ENCODE results near the gene CLIP1. TPM values are rescaled to one million over a fixed set of nuclear protein-coding genes. Genes with fewer than 3 reads are reported as not detected.
"Not testable (repeated sequence)": the region's sequence is repeated elsewhere in the genome, so short reads cannot be mapped to it uniquely, and the experiment has no call there.

CLIP1 gene
- total RNA-seq, 4 donors from 2014 or later, result 55.7 to 167 (median 86.0) TPM

DNA sequence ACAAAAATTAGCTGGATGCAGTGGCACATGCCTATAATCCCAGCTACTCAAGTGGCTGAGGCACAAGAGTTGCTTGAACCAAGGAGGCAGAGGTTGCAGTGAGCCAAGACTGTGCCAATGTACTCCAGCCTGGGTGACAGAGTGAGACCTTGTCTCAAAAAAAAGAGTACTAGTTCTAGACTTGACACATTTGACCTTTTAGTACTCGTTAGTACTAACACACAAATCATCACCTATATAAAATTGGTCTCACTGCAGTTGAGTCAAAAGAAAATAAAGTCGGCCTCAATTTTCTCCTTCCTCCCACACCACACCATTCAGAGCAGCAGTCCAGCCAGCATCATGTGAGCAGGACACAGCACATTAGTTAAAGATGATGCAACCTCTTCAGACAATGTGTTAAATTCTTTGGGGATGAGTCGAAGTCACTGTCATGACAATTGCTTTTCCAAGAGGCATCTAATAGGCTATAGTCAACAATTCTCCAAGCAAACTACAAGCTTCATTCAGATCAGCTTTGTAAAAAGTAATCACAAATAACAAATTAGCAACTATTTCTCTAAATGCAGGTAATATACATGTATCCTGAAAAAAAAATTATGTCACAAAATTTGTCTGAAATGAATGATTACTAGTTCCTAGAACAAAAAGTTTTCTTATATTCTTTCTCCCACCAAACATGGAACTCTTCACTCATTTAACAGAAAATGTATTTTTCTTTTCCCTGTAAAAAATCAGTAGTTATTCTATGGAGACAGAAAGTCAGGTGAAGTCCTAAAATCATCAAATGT, 55.6 kb downstream of the CLIP1 start:
- H3K36me3 ChIP-seq, result peaks cover 0 to 14% (median 0%) of the 10 kb centered on the region in 3 donors
- no peak overlapping the region for H3K4me3 ChIP-seq
- H3K9me3 ChIP-seq, result no peaks in the 10 kb centered on the region
- TF ChIP-seq, protein P1, sequence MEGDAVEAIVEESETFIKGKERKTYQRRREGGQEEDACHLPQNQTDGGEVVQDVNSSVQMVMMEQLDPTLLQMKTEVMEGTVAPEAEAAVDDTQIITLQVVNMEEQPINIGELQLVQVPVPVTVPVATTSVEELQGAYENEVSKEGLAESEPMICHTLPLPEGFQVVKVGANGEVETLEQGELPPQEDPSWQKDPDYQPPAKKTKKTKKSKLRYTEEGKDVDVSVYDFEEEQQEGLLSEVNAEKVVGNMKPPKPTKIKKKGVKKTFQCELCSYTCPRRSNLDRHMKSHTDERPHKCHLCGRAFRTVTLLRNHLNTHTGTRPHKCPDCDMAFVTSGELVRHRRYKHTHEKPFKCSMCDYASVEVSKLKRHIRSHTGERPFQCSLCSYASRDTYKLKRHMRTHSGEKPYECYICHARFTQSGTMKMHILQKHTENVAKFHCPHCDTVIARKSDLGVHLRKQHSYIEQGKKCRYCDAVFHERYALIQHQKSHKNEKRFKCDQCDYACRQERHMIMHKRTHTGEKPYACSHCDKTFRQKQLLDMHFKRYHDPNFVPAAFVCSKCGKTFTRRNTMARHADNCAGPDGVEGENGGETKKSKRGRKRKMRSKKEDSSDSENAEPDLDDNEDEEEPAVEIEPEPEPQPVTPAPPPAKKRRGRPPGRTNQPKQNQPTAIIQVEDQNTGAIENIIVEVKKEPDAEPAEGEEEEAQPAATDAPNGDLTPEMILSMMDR (IDR thresholded peaks at IDR 0.05), result no peak
- TF ChIP-seq POLR2A (IDR thresholded peaks at IDR 0.05), result no peak
- peaks cover 0 to 10% (median 0%) of the 10 kb centered on the region in 4 donors for H3K4me1 ChIP-seq
- peak in 1 of 3 donors; percentile 60 for DNase-seq
- no peaks in the 10 kb centered on the region for H3K27me3 ChIP-seq
- H3K27ac ChIP-seq, result peak overlapping the region in 2 of 4 donors; percentile 22 to 43

DNA sequence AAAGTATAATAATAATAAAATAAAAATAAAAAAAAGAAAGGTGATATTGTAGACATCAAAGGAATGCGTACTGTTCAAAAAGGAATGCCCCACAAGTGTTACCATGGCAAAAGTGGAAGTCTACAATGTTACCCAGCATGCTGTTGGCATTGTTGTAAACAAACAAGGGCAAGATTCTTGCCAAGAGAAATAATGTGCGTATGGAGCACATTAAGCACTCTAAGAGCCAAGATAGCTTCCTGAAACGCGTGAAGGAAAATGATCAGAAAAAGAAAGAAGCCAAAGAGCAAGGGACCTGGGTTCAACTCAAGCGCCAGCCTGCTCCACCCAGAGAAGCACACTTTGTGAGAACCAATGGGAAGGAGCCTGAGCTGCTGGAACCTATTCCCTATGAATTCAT, 57.2 kb downstream of the CLIP1 start:
- DNase-seq, H3K4me3 ChIP-seq, H3K27ac ChIP-seq, H3K9me3 ChIP-seq, H3K4me1 ChIP-seq, H3K27me3 ChIP-seq: not testable (repeated sequence)
- H3K36me3 ChIP-seq, result peaks cover 0 to 24% (median 0%) of the 10 kb centered on the region in 3 donors

DNA sequence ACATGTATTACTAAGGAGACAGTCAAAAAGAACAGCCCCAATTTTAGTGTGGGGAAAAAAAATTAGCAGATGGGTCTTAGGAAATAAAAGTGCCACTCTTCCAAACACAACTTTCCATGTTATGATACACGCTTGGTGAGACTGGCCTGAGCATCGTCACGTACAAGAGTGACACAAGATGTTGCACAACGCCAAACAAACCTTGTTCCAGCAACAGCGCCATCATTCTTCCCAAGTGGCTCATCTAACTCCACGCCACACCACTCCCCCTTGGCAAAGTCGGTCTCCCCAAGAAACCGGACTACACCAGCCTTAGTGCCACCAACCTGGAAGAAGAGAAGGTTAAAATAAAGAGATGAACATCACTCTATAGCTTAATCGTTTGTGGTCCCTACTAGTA, 58.7 kb downstream of the CLIP1 start:
- TF ChIP-seq, protein P1 (IDR thresholded peaks at IDR 0.05), result no peak
- TF ChIP-seq POLR2A (IDR thresholded peaks at IDR 0.05), result no peak
- H3K4me3 ChIP-seq, result no peak overlapping the region
- no peak for DNase-seq
- H3K36me3 ChIP-seq, result peaks cover 0 to 39% (median 0%) of the 10 kb centered on the region in 3 donors
- peaks cover 0 to 7% (median 0%) of the 10 kb centered on the region in 4 donors for H3K4me1 ChIP-seq
- no peaks in the 10 kb centered on the region for H3K27me3 ChIP-seq
- H3K9me3 ChIP-seq, result no peaks in the 10 kb centered on the region
- no peak overlapping the region for H3K27ac ChIP-seq

DNA sequence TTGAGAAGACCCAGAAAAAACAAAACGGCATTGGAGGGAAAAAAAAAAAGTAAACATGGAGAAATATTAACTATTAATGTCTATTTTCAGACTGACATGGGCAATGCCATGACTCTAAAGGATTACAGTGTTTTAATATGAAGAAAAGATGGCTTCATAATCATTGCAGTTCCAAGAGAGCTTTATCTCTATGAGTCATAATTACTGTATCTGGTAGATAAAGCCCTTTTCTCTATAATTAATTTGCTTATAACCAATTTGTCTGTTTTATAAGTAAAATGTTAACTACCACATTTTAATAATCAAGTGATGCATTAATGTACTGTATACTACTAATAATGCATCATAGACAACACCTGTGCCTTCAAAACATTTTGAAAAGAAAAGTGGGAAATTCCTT, 59.7 kb downstream of the CLIP1 start:
- no peaks in the 10 kb centered on the region for H3K27me3 ChIP-seq
- no peak for TF ChIP-seq POLR2A (IDR thresholded peaks at IDR 0.05)
- TF ChIP-seq, protein P1 (IDR thresholded peaks at IDR 0.05), result no peak
- no peaks in the 10 kb centered on the region for H3K9me3 ChIP-seq
- H3K4me3 ChIP-seq, result no peak overlapping the region
- H3K4me1 ChIP-seq, result no peaks in the 10 kb centered on the region
- H3K27ac ChIP-seq, result no peak overlapping the region
- H3K36me3 ChIP-seq, result peaks cover 0 to 39% (median 0%) of the 10 kb centered on the region in 3 donors
- DNase-seq, result no peak

DNA sequence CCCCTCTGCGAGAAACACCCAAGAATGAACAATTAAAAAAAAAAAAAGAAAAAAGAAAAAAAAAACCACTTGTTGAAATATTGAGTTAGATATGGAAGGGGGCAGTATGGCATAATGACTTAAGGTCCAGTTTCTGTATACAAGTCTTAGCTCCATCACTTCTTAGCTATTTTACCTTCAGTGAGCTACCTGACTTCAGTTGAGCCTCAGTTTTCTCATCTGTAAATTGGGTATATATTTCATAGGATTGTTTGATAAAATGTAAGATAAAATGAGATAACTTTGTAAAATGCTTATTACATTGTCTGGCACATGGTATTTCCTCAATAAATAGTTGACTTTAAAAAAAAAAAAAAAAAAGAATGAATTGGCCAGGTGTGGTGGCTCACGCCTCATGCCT, 64.1 kb downstream of the CLIP1 start:
- not testable (repeated sequence) for H3K27ac ChIP-seq, H3K9me3 ChIP-seq, H3K27me3 ChIP-seq, H3K4me1 ChIP-seq, DNase-seq, H3K4me3 ChIP-seq
- H3K36me3 ChIP-seq, result peaks cover 0 to 62% (median 0%) of the 10 kb centered on the region in 3 donors

DNA sequence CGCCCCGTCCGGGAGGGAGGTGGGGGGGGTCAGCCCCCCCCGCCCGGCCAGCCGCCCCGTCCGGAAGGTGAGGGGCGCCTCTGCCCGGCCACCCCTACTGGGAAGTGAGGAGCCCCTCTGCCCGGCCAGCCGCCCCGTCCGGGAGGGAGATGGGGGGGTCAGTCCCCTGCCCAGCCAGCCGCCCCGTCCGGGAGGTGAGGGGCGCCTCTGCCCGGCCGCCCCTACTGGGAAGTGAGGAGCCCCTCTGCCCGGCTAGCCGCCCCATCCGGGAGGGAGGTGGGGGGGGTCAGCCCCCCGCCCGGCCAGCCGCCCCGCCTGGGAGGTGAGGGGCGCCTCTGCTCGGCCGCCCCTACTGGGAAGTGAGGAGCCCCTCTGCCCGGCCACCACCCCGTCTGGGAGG, 64.9 kb downstream of the CLIP1 start:
- H3K36me3 ChIP-seq, result peaks cover 0 to 63% (median 0%) of the 10 kb centered on the region in 3 donors
- not testable (repeated sequence) for H3K27me3 ChIP-seq, H3K4me1 ChIP-seq, H3K9me3 ChIP-seq, H3K4me3 ChIP-seq, DNase-seq, H3K27ac ChIP-seq

DNA sequence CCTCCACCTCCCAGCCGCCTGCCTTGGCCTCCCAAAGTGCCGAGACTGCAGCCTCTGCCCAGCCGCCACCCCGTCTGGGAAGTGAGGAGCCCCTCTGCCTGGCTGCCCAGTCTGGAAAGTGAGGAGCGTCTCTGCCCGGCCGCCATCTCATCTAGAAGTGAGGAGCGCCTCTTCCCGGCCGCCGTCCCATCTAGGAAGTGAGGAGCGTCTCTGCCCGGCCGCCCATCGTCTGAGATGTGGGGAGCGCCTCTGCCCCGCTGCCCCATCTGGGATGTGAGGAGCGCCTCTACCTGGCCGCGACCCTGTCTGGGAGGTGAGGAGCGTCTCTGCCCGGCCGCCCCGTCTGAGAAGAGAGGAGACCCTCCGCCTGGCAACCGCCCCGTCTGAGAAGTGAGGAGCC, 65.5 kb downstream of the CLIP1 start:
- H3K36me3 ChIP-seq, result peaks cover 0 to 69% (median 0%) of the 10 kb centered on the region in 3 donors
- H3K4me1 ChIP-seq, H3K9me3 ChIP-seq, H3K4me3 ChIP-seq, H3K27me3 ChIP-seq, H3K27ac ChIP-seq, DNase-seq: not testable (repeated sequence)

Data from Peyer's patch (tissue), 4 donors.